A172 (cell line): Measurements from ENCODE around the gene ATXN7L1. TPM values are rescaled to one million over a fixed set of nuclear protein-coding genes. Genes with fewer than 3 reads are reported as not detected.

Experiments
- DNase-seq: peaks from one replicate; pipeline ENCODE4 v3.0.0-alpha.2; 2015; ENCODE audit warnings: low spot score
- total RNA-seq: library from RNA; depleted of rRNA; stranded (reverse); fragments of >200 nt; shearing (Covaris generic); gene quantifications from 2 replicates; pipeline ENCODE4 v1.2.3, GENCODE V29; 2014; rRNA removed

Gene ATXN7L1
- total RNA-seq, 1 experiment from 2014 or later: 1.6 TPM

DNA sequence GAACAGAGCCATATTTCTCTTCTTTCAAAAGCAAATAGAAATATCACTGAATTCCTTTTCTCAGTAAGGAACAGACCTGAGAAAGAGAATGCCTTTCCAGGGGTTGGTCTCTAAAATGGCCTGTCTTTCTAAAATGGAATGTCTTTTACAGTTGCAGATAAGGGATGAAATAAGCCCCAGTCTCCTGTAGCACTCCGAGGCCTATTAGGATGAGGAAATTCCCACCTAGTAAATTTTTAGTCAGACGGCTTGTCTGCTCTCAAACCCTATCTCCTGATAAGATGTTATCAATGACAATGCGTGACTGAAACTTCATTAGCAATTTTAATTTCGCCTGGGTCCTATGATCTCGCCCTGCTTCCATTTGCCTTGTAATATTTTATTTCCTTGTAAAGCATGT, 292.2 kb downstream of the ATXN7L1 start:
- no peak for DNase-seq

DNA sequence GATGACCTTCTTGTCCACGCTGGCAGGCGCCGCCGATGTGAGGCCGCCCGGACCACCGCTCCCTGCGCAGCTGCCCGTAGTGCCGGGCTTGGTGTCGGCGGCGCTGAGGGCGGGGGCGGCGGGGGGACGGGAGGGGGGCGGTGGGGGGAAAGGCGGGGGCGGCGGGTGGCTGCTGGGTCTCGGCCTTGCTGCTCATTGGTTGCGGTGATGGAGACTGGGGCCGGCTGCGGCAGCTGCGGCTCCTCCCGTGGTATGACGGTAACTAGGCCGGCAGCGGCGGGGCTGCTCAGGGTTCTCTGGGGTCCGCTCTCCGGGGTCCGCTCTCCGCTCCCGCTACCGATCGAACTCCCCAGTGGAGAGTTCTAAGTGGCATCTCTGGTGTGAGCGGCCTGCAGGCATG, 293.3 kb downstream of the ATXN7L1 start:
- no peak for DNase-seq

DNA sequence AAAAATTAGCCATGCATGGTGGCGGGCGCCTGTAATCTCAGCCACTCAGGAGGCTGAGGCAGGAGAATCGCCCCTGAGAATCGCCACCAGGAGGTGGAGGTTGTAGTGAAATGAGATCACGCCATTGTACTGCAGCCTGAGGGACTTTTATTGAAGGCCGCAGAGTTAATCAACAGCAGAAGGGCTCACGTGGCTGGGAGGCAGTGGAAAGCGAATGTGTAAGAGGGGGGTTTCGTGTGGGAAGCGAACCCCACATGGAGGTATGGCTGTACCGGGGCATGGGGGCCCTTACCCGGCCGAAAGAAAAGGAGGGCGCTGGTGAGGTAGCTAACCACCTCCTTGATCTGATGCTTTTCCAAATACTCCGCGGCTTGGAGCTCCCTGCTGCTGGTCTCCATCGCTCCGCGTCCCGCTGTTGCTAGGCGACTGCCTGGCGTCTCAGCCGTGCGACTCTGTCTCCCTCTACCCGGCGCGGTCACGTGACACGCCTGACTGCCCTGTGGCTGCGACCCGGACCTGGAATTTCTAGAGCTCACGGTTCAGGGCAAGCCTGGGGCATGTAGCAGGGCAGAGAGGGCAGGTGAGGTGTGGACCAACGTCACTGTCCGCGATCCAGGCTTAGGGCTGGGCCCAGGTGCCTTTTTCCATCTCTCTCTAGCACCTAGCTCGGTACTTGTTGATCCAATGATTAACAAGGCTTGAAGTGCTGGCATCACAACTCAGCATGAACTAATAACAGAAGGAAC, 295.2 kb downstream of the ATXN7L1 start, which contains the start of gene EFCAB10:
EFCAB10 (minus strand) TSS at position 428 of the 746 bp plus-strand sequence; CDS start at position 398, 30 bp downstream.
- no peak for DNase-seq

DNA sequence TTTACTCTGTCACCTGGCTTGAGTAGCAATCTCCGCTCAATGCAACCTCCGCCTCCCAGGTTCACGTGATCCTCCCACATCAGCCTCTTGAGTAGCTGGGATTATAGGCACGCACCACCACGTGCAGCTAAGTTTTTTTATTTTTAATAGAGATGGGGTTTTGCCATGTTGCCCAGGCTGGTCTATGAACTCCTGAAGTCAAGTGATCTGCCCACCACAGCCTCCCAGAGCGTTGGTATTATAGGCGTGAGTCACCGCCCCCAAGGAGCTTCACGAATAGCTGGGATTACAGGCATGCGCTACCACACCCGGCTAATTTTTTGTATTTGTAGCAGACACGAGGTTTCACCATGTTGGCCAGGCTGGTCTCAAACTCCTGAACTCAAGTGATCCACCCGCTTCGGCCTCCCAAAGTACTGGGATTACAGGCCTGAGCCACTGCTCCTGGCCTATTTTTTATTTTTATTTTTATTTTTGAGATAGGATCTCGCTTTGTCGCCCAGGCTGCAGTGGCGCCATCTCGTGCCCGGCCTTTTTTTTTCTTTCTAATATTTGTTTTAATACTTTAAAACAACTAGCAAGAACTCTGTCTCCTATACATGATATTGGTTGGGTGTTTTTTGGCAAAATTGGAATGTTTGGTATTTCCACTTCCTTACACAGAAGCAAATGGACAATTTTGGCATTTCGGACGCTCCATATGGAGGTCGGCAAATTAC, 296.2 kb downstream of the ATXN7L1 start:
- peak; percentile 49 for DNase-seq

DNA sequence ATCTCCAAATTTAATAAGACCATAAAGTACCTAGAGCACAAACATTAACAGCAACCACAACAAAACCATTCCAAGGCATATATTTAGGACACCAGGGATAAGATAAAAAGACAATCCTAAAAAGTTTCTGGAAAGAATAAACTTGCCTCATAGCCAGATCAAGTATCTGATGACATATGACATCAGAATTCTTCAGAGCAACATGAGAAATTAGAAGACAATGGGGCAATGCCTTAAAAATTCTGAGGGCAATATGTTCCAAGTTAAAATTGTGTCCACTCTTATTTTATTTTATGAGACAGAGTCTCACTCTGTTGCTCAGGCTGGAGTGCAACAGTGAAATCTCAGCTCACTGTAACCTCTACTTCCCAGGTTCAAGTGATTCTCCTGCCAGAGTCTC, 297.9 kb downstream of the ATXN7L1 start:
- no peak for DNase-seq

DNA sequence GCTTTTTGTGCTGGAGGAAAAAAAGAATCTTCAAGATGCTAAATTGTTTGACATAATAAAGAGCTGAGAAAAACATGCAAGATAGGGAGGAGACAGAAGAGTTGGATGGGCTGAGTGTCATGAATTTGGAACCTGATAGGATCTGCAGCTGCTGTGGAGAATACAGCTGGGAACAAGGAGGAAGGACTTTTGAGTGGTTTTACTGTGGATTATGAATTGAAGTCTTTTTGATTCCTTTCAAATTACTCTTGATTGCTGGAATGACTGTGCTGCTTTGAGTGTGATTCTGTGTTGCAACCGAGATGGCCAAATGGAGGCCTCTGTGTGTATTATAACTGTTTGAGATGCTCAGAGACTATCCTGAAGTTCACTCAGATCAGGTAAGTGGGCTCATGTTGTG, 299.1 kb downstream of the ATXN7L1 start:
- DNase-seq: no peak

DNA sequence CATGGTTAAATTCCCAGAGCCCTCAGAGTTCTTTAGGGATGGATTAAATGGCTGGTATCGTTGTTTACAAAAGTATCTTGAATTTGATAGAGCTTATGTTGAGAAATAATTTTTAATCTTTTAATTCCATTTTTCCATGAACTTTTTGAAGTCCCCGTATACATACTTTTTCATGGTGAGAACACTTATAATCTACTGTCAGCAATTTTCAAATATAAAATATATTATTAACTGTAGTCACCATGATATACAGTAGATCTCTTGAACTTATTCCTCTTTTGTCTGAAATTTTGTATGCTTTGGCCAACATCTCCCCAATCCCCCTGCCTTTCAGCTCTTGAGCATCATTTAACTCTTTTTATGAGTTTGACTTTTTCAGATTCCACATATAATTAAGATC, 304.5 kb downstream of the ATXN7L1 start:
- DNase-seq: no peak

DNA sequence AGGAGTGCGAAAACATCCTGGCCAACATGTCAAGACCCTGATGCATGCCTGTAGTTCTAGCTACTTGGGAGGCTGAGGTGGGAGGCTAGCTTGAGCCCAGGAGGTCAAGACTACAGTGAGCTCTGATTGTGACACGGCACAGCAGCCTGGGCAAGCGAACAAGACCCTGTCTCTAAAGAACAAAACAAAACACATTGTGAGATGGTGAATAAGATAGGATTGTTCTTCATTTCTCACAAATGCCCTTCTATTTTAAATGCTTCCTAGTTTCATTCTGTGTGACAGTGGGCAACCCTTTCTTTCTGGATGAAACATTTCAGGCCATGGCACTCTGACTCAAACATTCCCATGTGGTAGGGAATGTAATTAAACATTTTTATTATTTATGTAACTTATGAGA, 308.6 kb downstream of the ATXN7L1 start:
- no peak for DNase-seq

DNA sequence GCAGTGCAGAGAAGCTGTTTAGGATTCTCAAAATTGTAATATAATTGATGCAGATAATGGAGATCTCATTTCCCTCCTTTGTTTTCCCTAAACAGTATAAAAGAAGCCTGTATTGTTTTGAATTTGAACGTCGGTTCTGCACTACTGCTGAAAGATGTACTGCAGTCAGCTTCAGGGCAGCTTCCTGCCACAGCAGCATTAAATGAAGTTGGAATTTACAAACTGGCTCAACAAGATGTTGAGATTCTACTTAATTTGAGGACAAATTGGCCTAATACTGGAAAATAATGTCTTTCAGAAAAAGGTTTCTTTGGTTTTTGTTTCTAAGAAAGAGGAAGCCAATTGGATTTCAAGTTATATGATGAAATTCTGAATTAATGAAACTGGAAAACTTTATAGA, 309.4 kb downstream of the ATXN7L1 start:
- no peak for DNase-seq

DNA sequence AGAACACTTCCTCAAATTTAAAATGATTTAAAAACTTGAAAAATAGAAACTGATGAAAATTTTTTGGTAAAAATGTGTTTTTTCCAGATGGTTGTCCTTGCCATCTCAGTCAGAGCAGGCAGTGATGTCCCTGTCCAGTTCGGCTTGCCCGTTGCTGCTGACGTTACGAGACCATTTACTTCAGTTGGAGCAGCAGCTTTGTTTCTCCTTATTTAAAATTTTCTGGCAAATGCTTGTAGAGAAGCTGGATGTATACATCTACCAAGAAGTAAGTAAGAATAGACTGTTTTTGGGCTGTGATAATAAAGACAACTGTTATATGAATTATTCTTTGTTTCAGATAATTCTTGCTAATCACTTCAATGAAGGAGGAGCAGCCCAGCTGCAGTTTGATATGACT, 311.2 kb downstream of the ATXN7L1 start:
- DNase-seq: no peak

DNA sequence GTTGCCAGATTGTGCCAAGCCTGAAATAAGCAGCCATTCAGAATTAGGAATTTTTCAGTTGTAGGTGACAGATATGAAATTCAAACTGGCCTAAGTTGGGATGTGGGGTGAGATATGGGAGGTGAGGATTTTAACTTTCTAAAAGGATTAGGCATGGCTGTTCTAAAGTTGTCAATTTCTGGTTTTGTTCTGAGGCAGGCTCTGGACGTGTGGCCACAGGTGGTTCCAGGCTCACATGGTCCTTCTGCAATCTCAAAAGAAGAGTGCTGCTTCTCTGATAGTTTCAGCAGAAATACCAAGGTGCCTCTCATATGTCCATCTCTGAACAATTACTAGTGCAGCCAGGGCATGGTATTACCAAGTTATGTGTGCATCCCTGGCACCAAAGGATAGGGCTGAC, 316.5 kb downstream of the ATXN7L1 start:
- DNase-seq: no peak

Other genes starting within 250 kb of the ATXN7L1 start
- 0.10 and 0.14 TPM in 2 replicates for gene CDHR3, start 86.7 kb upstream of the ATXN7L1 start, total RNA-seq
- 73.0 and 81.7 TPM in 2 replicates for gene SYPL1, start 235.7 kb upstream of the ATXN7L1 start, total RNA-seq